Inflammatory macrophage (primary cell): ENCODE results near the gene BROX.

Experiments used
- DNase-seq, 2 donors: peaks; one replicate each; pipeline ENCODE4 v3.0.0-alpha.2; 2020 to 2022

BROX gene

GRCh38 chr1:222777977-222778376, 65.6 kb downstream of the BROX start:
- DNase-seq, result no peak

GRCh38 chr1:222781251-222781650, 68.9 kb downstream of the BROX start:
- DNase-seq, result no peak

- no peak for DNase-seq
Observed at GRCh38 chr1:222783051-222783450, 70.7 kb downstream of the BROX start.

DNA sequence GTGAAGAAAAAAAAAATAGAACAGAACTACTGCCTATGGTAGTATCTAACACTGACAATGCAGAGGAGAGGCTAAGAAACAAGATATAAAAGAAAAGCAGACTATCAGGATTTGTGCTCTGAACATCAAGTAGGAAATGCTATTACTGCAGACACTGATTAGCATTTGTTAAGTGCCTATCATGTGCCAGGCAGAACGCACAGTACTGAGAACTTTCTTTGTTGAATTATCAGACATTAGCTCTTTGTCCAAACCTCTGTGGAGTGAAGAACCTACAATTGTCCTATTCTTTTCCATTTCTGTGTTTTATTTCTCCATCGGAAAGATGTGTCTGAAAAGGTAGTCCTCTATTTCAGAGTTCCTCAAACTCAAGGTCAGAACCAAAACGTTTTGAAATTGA, 72.0 kb downstream of the BROX start:
- no peak for DNase-seq
